CD14-positive monocyte (primary cell): ENCODE measurements around the gene MAGEC3. TPM values are rescaled to one million over a fixed set of nuclear protein-coding genes. Genes with fewer than 3 reads are reported as not detected.

Experiments used
- DNase-seq, 3 donors: peaks; one replicate each; pipeline ENCODE4 v3.0.0-alpha.2; 2011 to 2022
- H2AFZ ChIP-seq: 2 replicates; pipeline ENCODE4 v1.6.0; 2012; ENCODE audit warnings: mild to moderate bottlenecking, low read depth, low read length, inconsistent platforms; ENCODE audit not compliant: insufficient read depth, poor library complexity, severe bottlenecking
- H3K27ac ChIP-seq, 2 donors: 1 replicate in 1 of 2; 2 replicates in 1 of 2; pipeline ENCODE4 v1.5.1; 2012 to 2013; ENCODE audit warnings: low read length in 2 of 2, control low read depth in 1 of 2, inconsistent platforms in 1 of 2, low read depth in 1 of 2, mild to moderate bottlenecking in 1 of 2
- H3K27me3 ChIP-seq, 2 donors: one replicate each; pipeline versions ENCODE4 v1.6.0 to v1.6.1; 2011 to 2013; ENCODE audit warnings: low read length in 2 of 2; ENCODE audit not compliant: control insufficient read depth in 2 of 2, insufficient read depth in 2 of 2
- H3K36me3 ChIP-seq, 2 donors: replicated peaks in 1 of 2; 1 replicate in 1 of 2; 2 replicates in 1 of 2; pipeline versions ENCODE4 v1.5.1 to v1.6.1; 2012 to 2013; ENCODE audit warnings: low read length in 2 of 2, control low read depth in 1 of 2, inconsistent platforms in 1 of 2, mild to moderate bottlenecking in 1 of 2; ENCODE audit not compliant: insufficient read depth in 2 of 2, control insufficient read depth in 1 of 2
- H3K4me1 ChIP-seq, 2 donors: 1 replicate in 1 of 2; 2 replicates in 1 of 2; pipeline versions ENCODE4 v1.5.1 to v1.6.1; 2012 to 2013; ENCODE audit warnings: low read length in 2 of 2, control low read depth in 1 of 2, inconsistent platforms in 1 of 2, mild to moderate bottlenecking in 1 of 2, moderate library complexity in 1 of 2; ENCODE audit not compliant: insufficient read depth in 2 of 2, control insufficient read depth in 1 of 2
- H3K4me2 ChIP-seq: replicated peaks from 2 replicates; pipeline ENCODE3; 2012; ENCODE audit warnings: low read length, moderate library complexity, mild to moderate bottlenecking; ENCODE audit not compliant: poor library complexity, severe bottlenecking; ENCODE audit errors: extremely low read depth
- H3K4me3 ChIP-seq, 3 experiments: fragments of 200-600 bp in 1 of 3; sonication (generic) in 1 of 3; replicated peaks in 1 of 3; 1 replicate in 2 of 3; 2 replicates in 1 of 3; pipeline ENCODE4 v1.5.1; 2011 to 2013; ENCODE audit warnings: low read length in 3 of 3, mild to moderate bottlenecking in 3 of 3, control low read depth in 2 of 3, low read depth in 2 of 3, inconsistent platforms in 1 of 3, moderate library complexity in 1 of 3
- H3K79me2 ChIP-seq: 2 replicates; pipeline ENCODE4 v1.6.0; 2012; ENCODE audit warnings: mild to moderate bottlenecking, control low read depth, inconsistent platforms, low read length, moderate library complexity; ENCODE audit not compliant: insufficient read depth
- H3K9ac ChIP-seq: 2 replicates; pipeline ENCODE4 v1.6.0; 2017; ENCODE audit warnings: low read length, mild to moderate bottlenecking; ENCODE audit not compliant: insufficient read depth, poor library complexity, severe bottlenecking
- H3K9me3 ChIP-seq, 2 donors: replicated peaks in 1 of 2; 1 replicate in 1 of 2; 2 replicates in 1 of 2; pipeline versions ENCODE4 v1.5.1 to v1.6.1; 2012 to 2013; ENCODE audit warnings: low read length in 2 of 2, control low read depth in 1 of 2; ENCODE audit not compliant: control insufficient read depth in 1 of 2, insufficient read depth in 1 of 2
- H4K20me1 ChIP-seq: 2 replicates; pipeline ENCODE4 v1.6.0; 2012; ENCODE audit warnings: mild to moderate bottlenecking, low read length, control low read depth, moderate library complexity; ENCODE audit not compliant: insufficient read depth
- H3K27ac Mint-ChIP-seq, 7 donors: one replicate each; pipeline ENCODE4 v1.8.0; 2020; ENCODE audit warnings: mild to moderate bottlenecking in 7 of 7, mixed read lengths in 7 of 7, moderate library complexity in 6 of 7, inconsistent platforms in 2 of 7
- H3K27me3 Mint-ChIP-seq, 3 donors: one replicate each; pipeline ENCODE4 v1.8.0; 2021 to 2022; ENCODE audit warnings: low read depth in 3 of 3, mild to moderate bottlenecking in 3 of 3, mixed read lengths in 3 of 3, moderate library complexity in 3 of 3, inconsistent platforms in 1 of 3
- H3K36me3 Mint-ChIP-seq, 2 donors: one replicate each; pipeline ENCODE4 v1.8.0; 2020; ENCODE audit warnings: mixed read lengths in 2 of 2, inconsistent platforms in 1 of 2, mild to moderate bottlenecking in 1 of 2
- H3K4me1 Mint-ChIP-seq: one replicate; pipeline ENCODE4 v1.8.0; 2020; ENCODE audit warnings: mild to moderate bottlenecking, mixed read lengths
- H3K4me3 Mint-ChIP-seq, 2 donors: one replicate each; pipeline ENCODE4 v1.8.0; 2020; ENCODE audit warnings: mild to moderate bottlenecking in 2 of 2, mixed read lengths in 2 of 2, moderate library complexity in 1 of 2
- H3K9me3 Mint-ChIP-seq, 7 donors: one replicate each; pipeline ENCODE4 v1.8.0; 2020 to 2022; ENCODE audit warnings: mixed read lengths in 7 of 7, mild to moderate bottlenecking in 6 of 7, moderate library complexity in 6 of 7, inconsistent platforms in 2 of 7
- CTCF ChIP-seq: fragments of 200-600 bp; IDR thresholded peaks from one replicate; pipeline ENCODE4 v1.8.0; 2022; ENCODE audit warnings: antibody characterized with exemption, mild to moderate bottlenecking
- WGBS: methylation state at CpG from one replicate; pipeline ENCODE4 v1.1.5; 2013; ENCODE audit warnings: missing lambda C conversion rate; ENCODE audit not compliant: insufficient coverage; 5-methylcytosine and 5-hydroxymethylcytosine counted together
- intact Hi-C, 2 donors: fragments of 100-400 bp; cut with micrococcal nuclease; formaldehyde crosslinking; loops; one replicate each; pipeline versions ENCODE4 v1.15.0 to v1.15.1; 2023
- polyA plus RNA-seq, 3 donors: library from polyadenylated mRNA; depleted of rRNA in 1 of 3; unstranded in 2 of 3; stranded (reverse) in 1 of 3; fragments of 300-500 nt in 2 of 3; fragments of >200 nt in 1 of 3; fragmentation: Illumina TruSeq in 2 of 3; gene quantifications; 1 replicate in 2 of 3; 2 replicates in 1 of 3; pipeline ENCODE4 v1.2.3, GENCODE V29; 2012 to 2021

MAGEC3 gene
- polyA plus RNA-seq, 3 donors: not detected

DNA sequence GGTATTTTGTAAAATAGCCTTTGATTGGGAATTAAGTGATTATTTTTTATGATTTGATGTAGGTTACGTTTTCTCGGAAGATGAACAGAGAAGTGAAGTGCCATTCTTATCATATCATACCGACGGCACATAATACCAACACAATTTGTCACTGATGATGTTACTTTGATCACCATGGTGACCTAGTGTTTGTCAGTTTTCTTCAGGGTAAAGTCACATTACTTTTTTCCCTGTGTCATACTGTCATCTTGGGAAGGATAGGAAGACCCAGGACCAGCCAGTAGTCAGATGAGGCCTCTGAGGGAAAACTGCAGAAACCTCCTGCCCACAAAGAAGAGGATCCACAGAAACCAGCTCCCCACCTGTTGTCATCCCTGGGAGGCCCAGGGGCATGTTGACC is 64.2 kb downstream of the MAGEC3 start:
- Mint-ChIP-seq H3K9me3 (peaks cover 0 to 8% (median 3%) of the 10 kb centered on the region in 7 donors), H3K4me1 (no peaks in the 10 kb centered on the region), H3K4me3 (no peak overlapping the region), H3K36me3 (no peaks in the 10 kb centered on the region), H3K27ac (no peak overlapping the region), H3K27me3 (peaks cover 0 to under 1% (median 0%) of the 10 kb centered on the region in 3 donors)
- no peaks in the 10 kb centered on the region for H3K27me3 ChIP-seq
- no peak overlapping the region for H3K4me3 ChIP-seq
- no peaks in the 10 kb centered on the region for H3K79me2 ChIP-seq
- no peaks in the 10 kb centered on the region for H3K36me3 ChIP-seq
- no peak overlapping the region for H3K4me2 ChIP-seq
- intact Hi-C loops: no loop called here
- no peak overlapping the region for H3K9ac ChIP-seq
- WGBS: no CpG with 5 or more reads among the region's 4 CpGs
- H4K20me1 ChIP-seq: no peaks in the 10 kb centered on the region
- no peak for DNase-seq
- no peaks in the 10 kb centered on the region for H3K4me1 ChIP-seq
- TF ChIP-seq CTCF: no peak
- H3K27ac ChIP-seq: no peak overlapping the region
- H2AFZ ChIP-seq: no peak overlapping the region
- no peaks in the 10 kb centered on the region for H3K9me3 ChIP-seq

GRCh38 chrX:141903400-141904155 is 65.5 kb downstream of the MAGEC3 start, which contains the start of gene MAGEC1:
Gene MAGEC1 (plus strand): TSS chrX:141903894. CDS start chrX:141905073, 1,179 bp downstream.
- no peaks in the 10 kb centered on the region for H3K4me1 ChIP-seq
- peaks cover 0 to 12% (median 3%) of the 10 kb centered on the region in 7 donors for H3K9me3 Mint-ChIP-seq
- no peak within 1 kb of the TSS for H2AFZ ChIP-seq
- H3K27me3 Mint-ChIP-seq: peaks cover 0 to 3% (median 0%) of the 10 kb centered on the region in 3 donors
- no peaks in the 10 kb centered on the region for H3K27me3 ChIP-seq
- no peak for TF ChIP-seq CTCF
- no peak within 1 kb of the TSS for H3K9ac ChIP-seq
- no peaks in the 10 kb centered on the region for H3K36me3 Mint-ChIP-seq
- intact Hi-C loops: no loop called here
- H3K4me3 ChIP-seq: no peak within 1 kb of the TSS
- no peaks in the 10 kb centered on the region for H3K36me3 ChIP-seq
- H3K79me2 ChIP-seq: no peaks in the 10 kb centered on the region
- no peak within 1 kb of the TSS for H3K27ac Mint-ChIP-seq
- 80% methylated on average over 1 of the region's 25 CpGs for WGBS
- no peak for DNase-seq
- H3K4me3 Mint-ChIP-seq: no peak within 1 kb of the TSS
- H3K27ac ChIP-seq: no peak within 1 kb of the TSS
- no peaks in the 10 kb centered on the region for H3K4me1 Mint-ChIP-seq
- H4K20me1 ChIP-seq: no peaks in the 10 kb centered on the region
- H3K4me2 ChIP-seq: no peak within 1 kb of the TSS
- no peaks in the 10 kb centered on the region for H3K9me3 ChIP-seq
